IMR-90 (cell line): Measurements from ENCODE around the gene CHD3. TPM values are rescaled to one million over a fixed set of nuclear protein-coding genes. Genes with fewer than 3 reads are reported as not detected.

Experiments
- ATAC-seq: fragments of 200-7000 bp; cut with Tn5 transposase; 2 replicates; pipeline ENCODE4 v1.9.1; 2020; ENCODE audit warnings: low read depth, mild to moderate bottlenecking, moderate library complexity
- BruUV-seq: library from RNA; stranded (reverse); fragments of 400-500 nt; replicated peaks from 2 replicates; lab custom pipeline; 2021; lab: Mats Ljungman, UMichigan
- CTCF ChIA-PET: fragments of 300-600 bp; formaldehyde crosslinking; extraction: SDS; loops from one replicate; lab custom pipeline; 2021; ENCODE audit warnings: antibody characterized with exemption; lab: Yijun Ruan, JAX
- POLR2A ChIA-PET: fragments of 300-600 bp; sonication (Branson Sonifier 250); formaldehyde crosslinking; loops from one replicate; lab custom pipeline; 2022; ENCODE audit warnings: antibody characterized with exemption; ENCODE audit not compliant: unreplicated experiment; lab: Charles Lee
- DNase-seq: peaks from one replicate; pipeline ENCODE4 v3.0.0; 2013
- H2AFZ ChIP-seq: replicated peaks from 2 replicates; pipeline ENCODE3; 2013; ENCODE audit warnings: low read length, mild to moderate bottlenecking; ENCODE audit not compliant: poor library complexity
- H2AK5ac ChIP-seq: 2 replicates; pipeline ENCODE4 v1.6.1; 2013; ENCODE audit warnings: low read depth, low read length, inconsistent platforms
- H2AK9ac ChIP-seq: replicated peaks from 2 replicates; pipeline ENCODE3; 2013; ENCODE audit warnings: mild to moderate bottlenecking, low read depth, low read length, moderate library complexity; ENCODE audit not compliant: poor library complexity
- H2BK120ac ChIP-seq: 2 replicates; pipeline ENCODE4 v1.6.1; 2013; ENCODE audit warnings: low read depth, low read length, inconsistent platforms
- H2BK15ac ChIP-seq: 3 replicates; pipeline ENCODE4 v1.6.1; 2013; ENCODE audit warnings: low read depth, low read length, inconsistent platforms
- H2BK20ac ChIP-seq: 2 replicates; pipeline ENCODE4 v1.6.1; 2013; ENCODE audit warnings: low read depth, mild to moderate bottlenecking, inconsistent platforms, low read length, moderate library complexity
- H2BK5ac ChIP-seq: 2 replicates; pipeline ENCODE4 v1.6.1; 2013; ENCODE audit warnings: mild to moderate bottlenecking, low read depth, low read length, inconsistent platforms; ENCODE audit not compliant: poor library complexity, severe bottlenecking
- H3K14ac ChIP-seq: replicated peaks from 2 replicates; pipeline ENCODE4 v1.6.1; 2013; ENCODE audit warnings: low read depth, low read length, inconsistent platforms
- H3K18ac ChIP-seq: 2 replicates; pipeline ENCODE4 v1.6.1; 2013; ENCODE audit warnings: low read depth, low read length, control low read depth
- H3K23ac ChIP-seq: 2 replicates; pipeline ENCODE4 v1.6.1; 2013; ENCODE audit warnings: low read depth, low read length, inconsistent platforms
- H3K27ac ChIP-seq: 2 replicates; pipeline ENCODE4 v1.5.1; 2013; ENCODE audit warnings: mild to moderate bottlenecking, control low read depth, low read length; ENCODE audit not compliant: insufficient read depth
- H3K27me3 ChIP-seq: 2 replicates; pipeline ENCODE4 v1.6.1; 2013; ENCODE audit warnings: low read length; ENCODE audit not compliant: control insufficient read depth, insufficient read depth
- H3K36me3 ChIP-seq: 2 replicates; pipeline ENCODE4 v1.6.1; 2013; ENCODE audit warnings: low read length, mixed read lengths; ENCODE audit not compliant: control insufficient read depth, insufficient read depth
- H3K4ac ChIP-seq: 2 replicates; pipeline ENCODE4 v1.6.1; 2013; ENCODE audit warnings: low read depth, low read length, inconsistent platforms
- H3K4me1 ChIP-seq: 2 replicates; pipeline ENCODE4 v1.6.1; 2013; ENCODE audit warnings: low read length, mixed read lengths; ENCODE audit not compliant: control insufficient read depth, insufficient read depth
- H3K4me2 ChIP-seq: 2 replicates; pipeline ENCODE4 v1.6.1; 2013; ENCODE audit warnings: low read depth, mild to moderate bottlenecking, control low read depth, low read length, moderate library complexity
- H3K4me3 ChIP-seq: 2 replicates; pipeline ENCODE4 v1.5.1; 2013; ENCODE audit warnings: low read depth, mild to moderate bottlenecking, control low read depth, low read length, moderate library complexity; ENCODE audit not compliant: insufficient read depth
- H3K56ac ChIP-seq: 2 replicates; pipeline ENCODE4 v1.6.1; 2013; ENCODE audit warnings: low read length, inconsistent platforms; ENCODE audit not compliant: insufficient read depth; ENCODE audit errors: extremely low read depth
- H3K79me1 ChIP-seq, 2 experiments: 2 replicates each; pipeline ENCODE4 v1.6.1; 2013; ENCODE audit warnings: low read length in 2 of 2, inconsistent platforms in 1 of 2, low read depth in 1 of 2
- H3K9ac ChIP-seq: 2 replicates; pipeline ENCODE4 v1.6.1; 2013; ENCODE audit warnings: low read depth, low read length, control low read depth
- H3K9me1 ChIP-seq: 2 replicates; pipeline ENCODE4 v1.6.1; 2013; ENCODE audit warnings: low read length, inconsistent platforms; ENCODE audit not compliant: insufficient read depth
- H3K9me3 ChIP-seq: 2 replicates; pipeline ENCODE4 v1.6.1; 2013; ENCODE audit warnings: low read length; ENCODE audit not compliant: control insufficient read depth, insufficient read depth
- H4K20me1 ChIP-seq: 2 replicates; pipeline ENCODE4 v1.6.1; 2013; ENCODE audit warnings: low read length, inconsistent platforms; ENCODE audit not compliant: insufficient read depth
- H4K5ac ChIP-seq: 2 replicates; pipeline ENCODE4 v1.6.1; 2013; ENCODE audit warnings: mild to moderate bottlenecking, low read depth, low read length, control low read depth
- H4K8ac ChIP-seq, 2 experiments: 2 replicates each; pipeline ENCODE4 v1.6.1; 2013; ENCODE audit warnings: low read depth in 2 of 2, low read length in 2 of 2, control low read depth in 1 of 2, inconsistent platforms in 1 of 2
- H4K91ac ChIP-seq: 2 replicates; pipeline ENCODE4 v1.6.1; 2013; ENCODE audit warnings: low read depth, low read length, inconsistent platforms; ENCODE audit not compliant: insufficient read depth
- MAFK ChIP-seq: IDR thresholded peaks from 2 replicates; pipeline ENCODE4 v1.6.1; 2012; ENCODE audit warnings: low read depth, low read length, improper control_type of control experiment
- WGBS, 2 experiments: methylation state at CpG; one replicate each; pipeline versions ENCODE4 v1.1.5 to v1.1.7; 2013; ENCODE audit warnings: missing lambda C conversion rate in 2 of 2; ENCODE audit not compliant: insufficient read length in 1 of 2; ENCODE audit errors: extremely low coverage in 2 of 2; 5-methylcytosine and 5-hydroxymethylcytosine counted together
- dilution Hi-C: fragments of 300-500 bp; cut with HindIII; formaldehyde crosslinking; loops from one replicate; pipeline ENCODE4 v1.14.3; 2018; ENCODE audit warnings: low sequenced_read_pairs; ENCODE audit not compliant: unreplicated experiment
- in situ Hi-C: fragments of 300-500 bp; cut with MboI; formaldehyde crosslinking; loops from 3 replicates; pipeline ENCODE4 v1.14.3; 2019; ENCODE audit warnings: low sequenced_read_pairs, inconsistent platforms, mixed read lengths
- intact Hi-C: fragments of 100-400 bp; cut with micrococcal nuclease; formaldehyde crosslinking; loops from 2 replicates; pipeline ENCODE4 v1.10.0; 2022
- polyA plus RNA-seq, 3 experiments: library from polyadenylated mRNA; depleted of rRNA; stranded (reverse); fragments of >200 nt; gene quantifications; 2 replicates each; pipeline ENCODE4 v1.2.3, GENCODE V29; 2012; ENCODE audit warnings: low replicate concordance in 1 of 3
- total RNA-seq: library from RNA; depleted of rRNA; stranded (reverse); fragments of >200 nt; gene quantifications from 2 replicates; pipeline ENCODE4 v1.2.3, GENCODE V29; 2012

The CHD3 gene
- total and polyA plus RNA-seq, 2 of the 4 experiments (the other 2 are of a cell fraction), result 65.4 to 78.1 TPM

DNA sequence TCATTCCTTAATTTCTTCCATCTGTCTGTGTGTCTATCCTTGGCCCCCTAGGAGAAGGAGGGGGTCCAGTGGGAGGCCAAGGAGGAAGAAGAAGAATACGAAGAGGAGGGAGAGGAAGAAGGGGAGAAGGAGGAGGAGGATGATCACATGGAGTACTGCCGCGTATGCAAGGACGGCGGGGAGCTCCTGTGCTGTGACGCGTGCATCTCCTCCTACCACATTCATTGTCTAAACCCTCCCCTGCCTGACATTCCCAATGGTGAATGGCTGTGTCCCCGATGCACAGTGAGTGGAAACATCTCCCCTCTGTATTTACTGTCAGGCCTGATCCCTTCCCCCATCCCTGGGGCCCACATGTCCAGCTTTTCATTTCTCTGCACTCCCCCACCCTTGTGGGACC lies 6.3 kb downstream of the CHD3 start:
- Histone ChIP-seq H3K23ac (no peak overlapping the region), H3K79me1 (peaks cover under 1 to 44% of the 10 kb centered on the region in 2 experiments; a peak in 3 of 4 replicates), H3K18ac (no peak overlapping the region), H2AK9ac (no peak overlapping the region), H3K4me3 (no peak overlapping the region), H3K4ac (no peak overlapping the region), H3K9me1 (peaks cover 2% of the 10 kb centered on the region; the same call in 1 of the 2 replicates), H3K4me2 (no peak overlapping the region), H3K9me3 (no peaks in the 10 kb centered on the region), H2BK120ac (no peak overlapping the region), H3K56ac (no peak overlapping the region), H3K14ac (no peak overlapping the region), H3K27me3 (no peaks in the 10 kb centered on the region), H3K9ac (no peak overlapping the region), H2AFZ (no peak overlapping the region), H2BK5ac (no peak overlapping the region), H4K8ac (no peak overlapping the region), H2AK5ac (no peak overlapping the region), H4K5ac (no peak overlapping the region), H2BK20ac (no peak overlapping the region), H3K4me1 (peaks cover 2% of the 10 kb centered on the region; the same call in 1 of the 2 replicates), H3K36me3 (peaks cover 66% of the 10 kb centered on the region), H2BK15ac (no peak overlapping the region), H4K20me1 (peaks cover 3% of the 10 kb centered on the region; the same call in 1 of the 2 replicates), H4K91ac (no peak overlapping the region), H3K27ac (no peak overlapping the region)
- dilution Hi-C loops, result no loop called here
- no TSS peak for BruUV-seq
- in situ Hi-C loops, result loop anchor here (5.0 kb wide), 1 partner anchor 33 kb away; no protein-coding TSS in a partner anchor
- ChIA-PET POLR2A (no interaction called here), CTCF (no interaction called here)
- no peak for TF ChIP-seq MAFK
- DNase-seq (no peak), ATAC-seq (no peak)
- intact Hi-C loops, result loop anchor here (5.0 kb wide), 2 partner anchors 73 to 153 kb away; no protein-coding TSS in a partner anchor
- 100% methylated on average over 3 of the region's 8 CpGs; no CpG with 5 or more reads in 1 of the 2 experiments for WGBS, 2 experiments
